ENCODE measurements around the gene SMIM17.

Gene SMIM17

DNA sequence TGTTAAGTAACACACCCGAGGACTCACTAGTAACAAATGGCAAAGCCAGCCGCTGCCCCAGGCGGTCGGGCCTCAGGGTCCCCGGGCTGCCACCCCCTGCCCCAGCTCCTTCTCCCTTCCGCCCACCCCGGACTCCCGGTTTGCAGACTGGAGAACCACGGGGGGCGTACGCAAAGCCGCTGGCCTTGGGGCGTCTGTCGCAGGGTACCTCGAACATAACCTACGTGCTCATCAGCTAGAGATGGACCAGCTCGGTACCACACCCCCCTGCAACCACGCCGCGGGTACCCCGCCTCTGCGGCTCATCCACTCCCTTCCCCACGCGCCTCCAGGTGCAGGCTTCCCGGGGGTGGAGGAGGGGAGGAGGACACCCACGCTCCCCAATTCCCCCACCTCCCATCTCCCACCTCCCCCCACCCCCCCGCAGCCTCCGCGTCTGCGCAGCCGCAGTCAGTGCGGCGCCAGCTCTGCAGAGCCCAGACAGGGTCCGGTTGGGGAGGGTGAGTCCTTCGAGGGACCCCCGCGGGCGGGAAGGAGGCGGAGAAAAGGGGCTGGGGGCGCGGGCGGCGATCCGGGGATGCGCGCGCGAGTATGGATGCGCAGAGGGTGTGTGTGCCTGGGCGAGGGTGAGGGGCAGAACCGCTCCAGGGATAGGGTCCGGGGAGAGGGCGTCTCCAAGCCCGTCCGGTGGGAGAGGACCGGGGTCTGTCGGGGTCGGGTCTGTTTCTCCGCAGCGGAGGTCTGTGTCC lies at the start of gene SMIM17:
SMIM17 (plus strand) TSS at position 449 of the 749 bp plus-strand sequence. CDS start 2,509 bp downstream, outside the sequence.
- no peak for DNase-seq (ENCODE audit: low read depth)

- DNase-seq (ENCODE audit: low read depth): no peak
Measured at GRCh38 chr19:56594446-56594782, 48.5 kb upstream of the SMIM17 start.

GRCh38 chr19:56594783-56595547 lies 48.0 kb upstream of the SMIM17 start, which contains the start of gene ZNF71:
Gene ZNF71 (plus strand): TSS chr19:56595302. CDS start chr19:56601559, 6,257 bp downstream.
- peak; percentile 87 for DNase-seq (ENCODE audit: low read depth)

DNA sequence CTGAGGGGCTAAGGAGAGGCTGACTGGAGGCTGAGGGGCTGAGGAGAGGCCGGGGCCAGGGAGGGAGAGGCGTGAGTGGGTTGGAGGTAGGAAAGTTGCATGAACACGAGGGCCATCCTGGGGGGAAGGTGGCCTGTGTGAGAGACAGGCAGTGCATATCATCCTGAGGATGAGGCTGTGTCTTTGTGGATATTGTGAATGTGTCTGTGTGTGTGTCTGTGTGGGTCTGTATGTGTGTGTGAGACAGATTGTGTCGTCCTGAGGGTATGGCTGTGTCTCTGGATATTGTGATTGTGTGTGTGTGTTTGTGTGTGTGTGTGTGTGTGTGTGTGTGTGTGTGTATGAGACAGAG lies 47.4 kb upstream of the SMIM17 start:
- no peak for DNase-seq (ENCODE audit: low read depth)

- DNase-seq (ENCODE audit: low read depth): no peak
Measured at GRCh38 chr19:56596676-56597075, 46.3 kb upstream of the SMIM17 start.

- DNase-seq (ENCODE audit: low read depth): no peak
Measured at GRCh38 chr19:56597696-56598095, 45.3 kb upstream of the SMIM17 start.

DNA sequence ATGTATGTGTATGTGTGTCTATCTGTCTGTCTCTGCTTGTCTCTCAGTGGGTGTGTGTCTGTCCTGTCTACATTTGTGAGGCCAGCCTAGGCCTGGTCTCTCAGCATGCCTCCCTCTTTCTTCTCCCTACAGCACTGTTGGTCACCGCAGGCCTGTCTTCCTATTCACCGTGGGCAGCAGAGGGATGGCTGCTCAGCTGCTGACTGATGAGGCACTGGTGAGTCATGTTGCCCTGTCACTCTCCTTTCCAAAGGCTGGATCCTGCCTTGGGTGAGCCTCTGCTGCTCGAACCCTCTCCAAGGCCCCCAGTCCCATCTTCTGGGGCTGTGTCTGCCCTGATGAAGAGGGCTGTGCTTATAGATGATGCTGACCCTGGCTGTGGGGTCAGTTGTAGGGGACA lies 41.6 kb upstream of the SMIM17 start:
- DNase-seq (ENCODE audit: low read depth): no peak

DNA sequence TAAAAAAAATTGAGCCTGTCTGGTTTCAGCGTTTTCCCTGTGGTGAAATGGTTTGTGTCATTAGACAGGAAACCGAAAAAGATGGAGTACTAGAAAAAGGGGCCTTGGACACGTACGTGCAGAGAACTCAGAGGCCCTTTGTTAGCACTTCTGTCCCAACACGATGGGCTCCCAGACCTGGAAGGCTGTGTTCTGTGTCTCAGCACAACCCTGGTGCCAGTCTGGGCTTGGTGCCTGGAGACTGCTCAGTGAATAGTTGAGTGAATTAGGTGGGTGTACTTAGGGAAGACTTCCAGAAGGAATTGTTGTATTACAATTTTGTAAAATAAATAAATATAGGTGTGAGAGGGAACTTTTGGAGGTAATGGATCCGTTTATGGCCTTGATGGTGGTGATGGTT lies 39.1 kb upstream of the SMIM17 start:
- no peak for DNase-seq (ENCODE audit: low read depth)

- no peak for DNase-seq (ENCODE audit: low read depth)
Measured at GRCh38 chr19:56608274-56608964, 34.5 kb upstream of the SMIM17 start.

GRCh38 chr19:56611288-56611687 lies 31.7 kb upstream of the SMIM17 start:
- no peak for DNase-seq (ENCODE audit: low read depth)

DNA sequence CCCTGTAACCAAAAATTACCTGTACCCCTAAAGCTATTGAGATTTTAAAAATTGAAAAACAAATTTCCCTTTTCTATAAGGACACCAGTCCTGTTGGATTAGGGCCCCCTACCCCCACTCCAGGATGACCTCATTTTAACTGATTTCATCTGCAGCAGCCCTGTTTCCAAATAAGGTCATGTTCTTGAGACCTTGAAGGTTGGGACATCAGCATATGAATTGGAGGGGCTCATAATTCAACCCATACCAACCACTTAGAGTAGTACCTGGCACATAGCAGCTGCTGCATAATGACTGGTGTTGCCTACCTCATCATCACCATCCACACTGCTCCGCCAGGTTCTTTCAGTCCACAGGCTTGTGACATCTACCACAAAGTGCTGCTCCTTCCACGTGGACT lies 30.2 kb upstream of the SMIM17 start:
- DNase-seq (ENCODE audit: low read depth): no peak

DNA sequence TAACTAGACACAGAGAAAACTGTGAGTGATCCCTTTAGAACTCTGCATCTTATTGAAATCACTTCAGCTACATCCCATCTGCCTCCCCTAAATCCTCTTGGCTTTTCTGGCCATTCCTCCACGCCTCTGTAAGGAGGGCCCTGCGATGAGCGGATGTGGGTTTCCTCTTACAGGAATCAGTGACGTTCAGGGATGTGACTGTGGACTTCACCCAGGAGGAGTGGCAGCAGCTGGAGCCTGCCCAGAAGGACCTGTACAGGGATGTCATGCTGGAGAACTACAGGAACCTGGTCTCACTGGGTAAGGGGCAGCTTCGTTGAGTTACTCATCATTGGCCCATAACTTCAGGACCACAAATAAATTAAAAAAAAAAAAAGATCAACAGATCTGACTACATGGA lies 29.3 kb upstream of the SMIM17 start:
- DNase-seq (ENCODE audit: low read depth): no peak

DNA sequence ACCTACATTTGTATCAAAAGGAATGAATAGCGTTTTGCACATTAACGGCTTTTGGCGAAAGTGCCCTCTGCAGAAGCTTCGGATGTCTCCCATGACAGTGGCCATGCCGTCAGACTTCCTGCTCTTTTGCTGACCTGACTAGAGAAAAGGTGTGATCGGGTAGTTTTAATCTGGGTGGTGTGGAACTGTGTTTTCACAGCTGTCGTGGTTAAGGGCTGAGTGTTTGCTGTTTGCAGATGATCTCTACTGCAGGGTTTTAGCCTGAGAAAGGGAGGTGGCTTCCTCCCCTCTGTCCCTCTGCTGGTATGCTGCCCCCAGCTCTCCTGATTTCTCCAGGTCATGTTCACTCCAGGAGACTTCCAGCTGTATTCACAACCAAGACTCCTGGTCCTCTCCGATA lies 25.4 kb upstream of the SMIM17 start:
- DNase-seq (ENCODE audit: low read depth): no peak

- no peak for DNase-seq (ENCODE audit: low read depth)
Measured at GRCh38 chr19:56619121-56619520, 23.8 kb upstream of the SMIM17 start.

DNA sequence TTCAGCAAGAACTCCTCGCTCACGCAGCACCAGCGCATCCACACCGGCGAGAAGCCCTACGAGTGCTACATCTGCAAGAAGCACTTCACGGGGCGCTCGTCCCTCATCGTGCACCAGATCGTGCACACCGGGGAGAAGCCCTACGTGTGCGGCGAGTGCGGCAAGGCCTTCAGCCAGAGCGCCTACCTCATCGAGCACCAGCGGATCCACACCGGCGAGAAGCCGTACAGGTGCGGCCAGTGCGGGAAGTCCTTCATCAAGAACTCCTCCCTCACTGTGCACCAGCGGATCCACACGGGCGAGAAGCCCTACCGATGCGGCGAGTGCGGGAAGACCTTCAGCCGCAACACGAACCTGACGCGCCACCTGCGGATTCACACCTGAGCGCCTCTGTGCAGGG lies 20.6 kb upstream of the SMIM17 start:
- DNase-seq (ENCODE audit: low read depth): no peak

- no peak for DNase-seq (ENCODE audit: low read depth)
Measured at GRCh38 chr19:56623006-56623405, 20.0 kb upstream of the SMIM17 start.

DNA sequence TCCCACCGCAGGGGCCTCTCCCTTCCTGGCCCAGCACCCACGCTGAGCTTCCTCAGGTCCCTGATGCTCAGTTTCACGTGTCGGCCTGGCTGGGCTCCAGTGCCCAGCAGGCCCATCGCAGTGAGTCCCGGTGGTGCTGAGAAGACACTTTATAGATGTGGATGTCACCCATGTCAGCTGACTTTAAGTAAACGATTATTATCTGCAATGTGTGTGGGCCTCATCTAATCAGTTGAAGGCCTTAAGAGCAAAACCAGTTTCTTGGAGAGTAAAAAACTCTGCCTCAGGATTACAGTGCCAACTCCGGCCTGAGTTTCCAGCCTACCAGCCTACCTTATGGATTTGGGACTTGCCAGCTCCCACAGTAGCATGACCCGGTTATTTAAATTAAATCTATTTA lies 17.3 kb upstream of the SMIM17 start:
- DNase-seq (ENCODE audit: low read depth): no peak

GRCh38 chr19:56633021-56633420 lies 9.9 kb upstream of the SMIM17 start:
- DNase-seq (ENCODE audit: low read depth): no peak

- DNase-seq (ENCODE audit: low read depth): peak; percentile 29
Measured at GRCh38 chr19:56637976-56638555, 4.9 kb upstream of the SMIM17 start.

- DNase-seq (ENCODE audit: low read depth): no peak
Measured at GRCh38 chr19:56639217-56639616, 3.7 kb upstream of the SMIM17 start.

- DNase-seq (ENCODE audit: low read depth): no peak
Measured at GRCh38 chr19:56643460-56643955, 549 bp downstream of the SMIM17 start.

- DNase-seq (ENCODE audit: low read depth): no peak
Measured at GRCh38 chr19:56654151-56654550, 11.2 kb downstream of the SMIM17 start.

Data from activated T-cell treated with anti-CD3 and anti-CD28 coated beads for 48 hours (primary cell).